NCI-H460 (cell line): ENCODE data around the gene PCCA. TPM values are rescaled to one million over a fixed set of nuclear protein-coding genes. Genes with fewer than 3 reads are reported as not detected.

Source experiments
- DNase-seq: peaks from one replicate; pipeline ENCODE4 v3.0.0-alpha.2; 2016; ENCODE audit warnings: low read depth; ENCODE audit errors: extremely low read depth
- total RNA-seq: library from RNA; depleted of rRNA; stranded (reverse); fragments of >200 nt; shearing (Covaris generic); gene quantifications from 2 replicates; pipeline ENCODE4 v1.2.3, GENCODE V29; 2014

The PCCA gene
- total RNA-seq, 1 experiment from 2014 or later, result 15.7 TPM

- no peak for DNase-seq
Observed at GRCh38 chr13:100483841-100484381, 395.0 kb downstream of the PCCA start.

DNA sequence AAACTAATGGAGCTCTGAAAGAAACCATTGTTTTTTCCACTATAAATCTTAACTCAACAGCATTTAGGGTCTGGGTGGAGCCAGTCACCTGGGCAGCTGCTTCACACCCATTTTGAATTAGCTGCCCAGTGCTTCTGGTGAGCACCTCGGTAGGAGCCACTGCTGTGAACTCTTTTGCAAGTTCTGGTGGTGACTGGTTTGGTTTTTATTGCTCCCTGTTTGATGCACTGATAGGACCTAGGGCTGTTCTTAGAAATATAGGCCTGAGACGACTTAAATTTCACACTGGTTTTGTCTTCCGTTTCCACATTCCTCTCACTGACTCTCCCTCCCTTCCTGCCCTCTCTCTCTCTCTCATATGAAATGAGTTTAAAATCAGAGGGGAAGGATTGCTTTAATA, 395.8 kb downstream of the PCCA start:
- no peak for DNase-seq

DNA sequence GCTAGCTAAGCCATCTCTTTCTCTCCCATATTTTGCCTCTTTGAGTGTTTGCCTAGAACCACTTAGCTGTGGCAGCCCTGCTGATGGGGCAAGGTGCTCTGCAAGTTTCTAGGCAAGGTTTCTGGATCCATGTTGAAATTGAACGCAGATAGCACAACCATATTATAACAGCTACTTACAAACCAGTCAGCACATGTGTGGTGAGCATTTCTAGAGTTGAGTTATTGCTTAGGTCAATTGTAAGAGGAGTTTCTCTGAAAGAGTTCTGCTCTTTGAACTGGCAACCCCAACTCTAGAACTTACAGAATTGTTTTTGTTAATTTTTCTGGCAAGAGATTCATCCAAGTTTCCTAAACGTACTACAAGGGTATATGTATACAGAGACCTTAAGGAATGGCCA, 396.4 kb downstream of the PCCA start:
- DNase-seq, result no peak

DNA sequence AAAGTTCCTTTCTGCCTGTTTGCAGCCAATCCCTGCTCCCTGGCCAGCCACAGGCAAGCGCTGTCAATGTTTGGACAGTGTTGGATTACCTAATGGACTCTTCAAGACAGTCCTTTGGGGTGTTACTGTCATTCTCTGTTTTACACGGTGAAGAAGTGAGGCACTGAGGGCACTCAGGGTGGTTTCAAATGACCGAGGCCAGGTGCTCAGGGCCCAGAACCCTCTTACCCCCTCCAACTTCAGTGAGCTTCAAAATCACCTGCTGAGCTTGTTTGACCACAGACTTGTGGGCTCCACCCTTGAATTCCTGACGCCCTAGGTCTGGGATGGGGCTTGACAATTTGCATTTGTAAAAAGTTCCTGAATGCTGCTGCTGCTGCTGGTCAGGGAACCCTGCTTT, 401.8 kb downstream of the PCCA start:
- no peak for DNase-seq

DNA sequence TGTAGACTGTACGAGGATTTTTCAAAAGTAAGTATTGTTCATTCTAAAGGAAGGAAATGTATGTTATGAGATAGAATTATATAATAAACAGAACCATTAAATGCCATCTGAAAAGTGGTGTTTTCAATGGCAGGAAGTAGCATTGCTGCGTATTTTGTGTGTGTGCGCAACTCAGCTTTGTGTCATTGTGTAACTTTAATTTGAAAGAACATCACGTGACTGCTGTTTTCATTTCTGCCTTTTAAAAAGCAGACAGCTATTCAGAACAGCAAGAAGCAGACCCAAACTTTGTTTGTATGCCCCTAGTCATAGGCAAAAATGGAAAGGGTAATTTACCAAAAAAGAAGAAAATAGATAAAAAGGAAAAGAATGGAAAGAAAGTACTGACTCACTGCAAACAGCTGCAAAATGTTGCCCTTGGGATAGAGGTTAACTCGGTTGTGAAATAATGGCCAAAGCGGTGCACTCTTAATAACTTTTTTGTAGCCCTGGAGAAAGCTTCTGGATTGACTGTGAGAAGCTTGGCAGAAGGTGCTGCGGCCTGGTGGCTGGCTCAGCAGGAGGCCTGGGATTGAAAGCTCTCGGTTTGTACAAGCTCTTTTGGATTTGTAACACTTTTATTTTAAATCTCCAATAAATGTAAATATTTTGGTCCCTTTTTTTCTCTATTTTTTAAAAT, 402.4 kb downstream of the PCCA start:
- DNase-seq, result no peak

- no peak for DNase-seq
Observed at GRCh38 chr13:100493418-100493817, 404.5 kb downstream of the PCCA start.

DNA sequence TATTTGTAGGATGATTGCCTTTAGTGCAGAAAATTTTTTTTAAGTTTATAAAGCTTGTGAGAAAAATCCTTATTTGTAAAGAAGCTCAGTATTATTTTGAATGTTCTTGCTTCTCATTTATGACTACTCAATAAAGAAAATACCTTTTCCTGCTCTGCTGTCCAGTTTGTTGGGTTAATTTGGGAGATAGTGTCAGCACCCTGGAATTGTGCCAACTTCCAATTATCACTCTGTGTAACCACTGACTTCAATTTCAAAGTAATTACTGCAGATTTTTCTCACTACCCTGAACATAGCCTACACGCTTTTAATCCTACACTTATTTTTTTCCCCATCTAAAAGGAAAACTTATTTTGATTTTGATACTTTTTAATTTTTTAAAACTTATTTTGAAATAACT, 406.6 kb downstream of the PCCA start:
- no peak for DNase-seq

DNA sequence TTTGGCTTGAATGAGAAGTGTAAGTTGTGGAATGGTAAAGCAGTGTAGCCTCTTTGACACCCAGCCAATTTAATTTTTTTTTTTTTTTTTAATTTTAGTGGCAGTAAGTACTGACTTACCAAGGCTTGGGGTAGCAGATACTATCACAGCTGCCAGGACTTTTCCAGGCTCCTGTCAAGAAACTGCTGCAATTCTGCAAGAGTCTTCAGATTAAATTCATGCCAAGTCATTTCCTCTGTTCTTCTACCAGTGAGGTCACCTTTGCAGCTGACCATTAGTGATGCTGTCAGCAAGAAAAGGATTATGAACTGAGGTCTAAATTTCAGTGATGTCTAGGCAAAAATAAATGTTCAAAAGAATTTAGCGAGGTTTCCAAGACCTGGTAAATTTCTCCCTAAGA, 408.5 kb downstream of the PCCA start:
- no peak for DNase-seq

DNA sequence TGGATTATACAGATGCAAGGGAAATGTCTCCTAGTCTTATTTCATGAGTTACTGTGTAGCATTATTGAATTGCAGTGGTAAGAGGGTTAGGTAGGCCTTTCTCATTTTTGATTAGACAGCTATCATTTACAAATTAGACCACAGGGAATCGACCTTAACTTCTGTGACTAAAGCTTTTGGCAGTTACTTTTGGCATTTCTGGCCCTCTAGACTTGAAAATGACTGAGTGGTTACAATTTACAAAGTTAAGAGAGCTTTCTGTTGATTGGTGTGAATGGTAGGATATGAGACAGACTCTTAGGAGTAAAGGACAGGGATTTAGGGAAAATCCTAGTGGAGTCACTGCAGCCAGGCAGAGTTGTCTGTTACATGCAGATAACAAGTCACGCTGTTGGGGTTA, 413.6 kb downstream of the PCCA start:
- DNase-seq, result no peak

DNA sequence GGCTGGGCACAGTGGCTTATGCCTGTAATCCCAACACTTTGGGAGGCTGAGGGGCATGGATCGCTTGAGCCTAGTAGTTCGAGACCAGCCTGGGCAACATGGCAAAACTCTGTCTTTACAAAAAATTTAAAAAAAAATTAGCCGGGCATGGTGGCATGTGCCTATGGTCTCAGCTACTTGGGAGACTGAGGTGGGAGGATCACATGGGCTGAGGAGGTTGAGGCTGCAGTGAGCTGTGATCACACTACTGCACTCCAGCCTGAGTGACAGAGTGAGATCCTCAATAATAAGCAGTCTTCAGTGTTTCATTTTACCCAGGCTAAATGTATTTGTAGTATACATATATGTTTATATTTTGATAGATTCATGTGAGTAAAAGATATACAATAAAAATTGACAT, 414.7 kb downstream of the PCCA start:
- no peak for DNase-seq

DNA sequence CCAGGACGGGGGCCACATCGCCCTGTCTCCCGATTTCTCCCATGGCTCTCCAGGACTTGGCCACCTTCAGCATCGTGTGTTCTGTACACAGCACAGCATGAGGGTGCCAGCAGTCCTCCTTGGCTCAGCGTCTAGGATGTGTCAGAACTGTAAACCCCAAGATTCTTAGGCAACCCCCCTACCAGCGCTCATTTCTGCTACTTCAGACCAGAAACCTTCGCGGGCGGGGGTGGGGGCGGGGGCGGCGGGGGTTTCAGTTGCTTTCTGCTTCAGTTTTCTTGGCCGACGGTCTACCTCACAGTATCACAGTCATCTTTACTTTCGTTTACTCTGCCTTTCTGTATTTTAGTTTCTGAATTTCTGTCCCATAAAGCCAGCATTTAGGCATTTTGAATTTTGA, 417.3 kb downstream of the PCCA start:
- DNase-seq, result no peak

DNA sequence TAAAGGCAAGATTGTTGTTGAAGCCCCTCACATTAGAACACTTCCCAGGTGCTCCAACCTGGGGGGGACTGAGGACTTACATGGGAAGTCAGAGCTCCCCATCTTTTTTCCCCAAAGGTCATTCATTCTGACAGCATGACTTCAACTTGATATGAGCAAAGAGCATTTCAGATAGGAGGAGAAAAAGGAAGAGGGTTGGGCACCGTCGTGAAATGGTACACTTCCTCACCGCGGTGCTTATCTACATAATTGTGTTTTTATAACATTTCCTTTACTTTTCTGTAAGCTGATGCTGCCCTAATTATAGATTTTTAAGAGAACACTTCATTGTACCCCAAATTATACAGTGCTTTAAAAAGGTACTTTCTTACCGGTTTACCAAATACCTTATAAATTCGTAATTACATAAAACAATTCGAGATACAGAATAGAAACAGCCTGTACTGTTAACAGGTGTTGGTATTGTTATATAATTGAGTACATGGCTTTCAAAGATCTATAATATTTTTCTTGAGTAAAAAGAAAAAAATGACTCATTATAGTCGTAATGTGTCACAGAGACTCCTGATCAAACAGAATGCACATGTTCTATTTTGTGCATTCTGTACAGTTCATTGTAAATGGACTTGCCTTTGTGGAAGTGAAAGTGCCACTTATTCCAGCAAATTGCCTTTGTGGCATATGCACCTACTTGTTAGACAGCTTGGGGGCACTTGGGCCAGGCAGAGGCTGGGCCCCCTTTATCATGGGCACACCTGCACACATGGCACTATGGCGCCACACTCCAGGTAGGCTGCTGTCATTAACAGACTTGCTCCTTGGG, 417.9 kb downstream of the PCCA start:
- no peak for DNase-seq

GRCh38 chr13:100508455-100508854, 419.6 kb downstream of the PCCA start:
- DNase-seq, result no peak

DNA sequence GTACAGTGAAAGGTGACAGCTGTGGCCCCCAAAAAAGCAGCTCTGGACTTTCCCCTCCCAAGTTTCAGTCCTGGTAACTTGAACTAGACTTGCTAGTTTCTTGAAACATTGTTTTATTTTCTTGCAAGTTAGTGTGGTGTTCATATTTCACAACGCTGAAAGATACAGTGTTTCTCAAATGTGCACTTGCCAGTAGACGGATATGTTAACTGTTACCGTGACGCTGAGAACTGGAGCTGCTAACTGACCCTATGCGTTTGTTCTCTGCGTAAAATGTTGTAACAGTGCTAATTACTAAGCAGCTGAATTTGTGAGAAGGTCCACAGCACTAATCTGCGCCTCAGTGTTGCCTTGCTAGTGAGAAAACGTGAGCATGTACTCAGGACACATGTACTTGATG, 420.1 kb downstream of the PCCA start:
- no peak for DNase-seq

GRCh38 chr13:100510208-100510957, 421.5 kb downstream of the PCCA start:
- no peak for DNase-seq

DNA sequence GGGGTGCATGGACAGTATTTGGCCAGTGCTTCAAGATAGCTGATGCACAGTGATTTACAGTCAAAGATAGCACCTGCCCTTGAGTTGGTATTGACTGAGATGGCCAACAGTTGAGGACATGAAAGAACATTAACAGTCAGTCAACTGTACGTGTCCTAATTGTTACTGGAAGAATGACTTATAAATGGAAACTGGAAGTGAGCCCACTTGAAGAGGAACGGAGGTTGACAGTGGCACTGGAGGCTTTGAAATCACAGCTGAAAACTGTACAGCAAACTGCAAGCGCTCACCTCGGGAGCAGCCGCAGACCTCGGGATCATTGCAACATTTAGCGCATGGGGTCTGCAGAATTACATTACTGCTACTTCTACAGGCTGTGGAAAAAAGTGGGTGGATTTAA, 422.6 kb downstream of the PCCA start:
- DNase-seq, result no peak

- DNase-seq, result no peak
Observed at GRCh38 chr13:100512422-100512821, 423.5 kb downstream of the PCCA start.

GRCh38 chr13:100513171-100513570, 424.3 kb downstream of the PCCA start:
- DNase-seq, result no peak

DNA sequence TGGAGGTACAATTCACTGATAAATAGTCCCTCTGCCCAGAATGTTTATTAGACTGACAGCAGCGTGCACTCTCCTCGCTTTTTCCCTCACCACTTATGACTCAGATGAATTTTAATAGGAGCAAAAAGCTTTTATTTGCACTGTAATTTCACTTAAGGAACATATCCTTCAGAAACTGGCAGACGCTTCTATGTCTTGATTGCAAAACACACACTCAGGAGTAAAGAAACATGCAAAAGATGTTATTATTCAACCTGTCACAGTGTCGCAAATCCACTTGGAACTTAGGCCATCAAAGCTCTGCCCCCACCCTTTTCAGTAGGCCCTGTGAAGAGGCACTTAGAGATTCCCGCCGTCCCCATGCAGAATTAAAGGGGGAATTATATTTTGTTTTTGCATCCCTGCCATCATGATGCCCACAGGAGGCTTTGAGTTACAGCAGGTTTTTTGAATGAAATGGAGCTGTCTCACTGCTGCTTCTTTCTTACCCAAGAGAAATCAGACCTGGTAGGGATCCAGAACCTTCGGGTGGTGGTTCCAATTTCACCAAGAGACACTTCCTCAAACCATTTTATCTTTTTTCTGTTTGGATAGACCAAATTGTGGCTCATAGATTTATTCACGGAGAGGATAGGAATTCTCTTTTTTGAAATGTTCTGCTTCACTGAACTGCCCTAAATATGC, 425.2 kb downstream of the PCCA start:
- no peak for DNase-seq

DNA sequence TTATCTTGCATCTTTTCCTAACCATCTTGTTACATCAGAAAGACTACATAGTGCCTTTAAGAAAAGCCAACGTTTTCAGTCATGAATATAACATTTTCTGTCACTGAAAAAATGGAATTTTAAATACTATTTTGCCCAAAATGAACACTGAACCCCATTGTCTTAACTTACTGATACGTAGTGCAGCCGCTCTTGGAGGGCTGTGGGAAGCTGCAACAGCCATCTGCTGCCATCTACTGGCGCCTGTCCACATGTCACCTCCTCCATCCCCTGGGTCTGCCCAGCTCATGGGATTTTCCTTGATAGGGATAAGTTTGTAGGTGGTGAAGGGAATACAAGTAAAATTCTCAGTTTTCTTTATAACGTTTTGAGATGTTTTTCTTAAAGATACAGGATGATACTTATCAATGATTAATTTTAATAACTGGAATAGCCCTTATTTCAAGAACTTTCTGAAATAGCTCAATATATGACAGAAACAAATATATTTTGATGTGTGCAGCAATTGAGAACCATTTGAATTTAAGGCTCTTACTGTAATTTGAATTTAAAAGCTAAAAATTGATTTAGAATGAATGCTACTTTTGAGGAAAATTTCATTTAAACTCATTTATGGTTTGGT, 426.0 kb downstream of the PCCA start:
- peak; percentile 68 for DNase-seq
